Stimulated activated CD4-positive, alpha-beta T cell treated with anti-CD3 and anti-CD28 coated beads, TNF-alpha, amount 100 ng/mL, for 4 hours (primary cell): ENCODE measurements around the gene SKAP1.

Source experiments
- DNase-seq, 3 experiments: peaks; one replicate each; pipeline ENCODE4 v3.0.0-alpha.2; 2020; ENCODE audit warnings: low read depth in 3 of 3

SKAP1 gene

DNA sequence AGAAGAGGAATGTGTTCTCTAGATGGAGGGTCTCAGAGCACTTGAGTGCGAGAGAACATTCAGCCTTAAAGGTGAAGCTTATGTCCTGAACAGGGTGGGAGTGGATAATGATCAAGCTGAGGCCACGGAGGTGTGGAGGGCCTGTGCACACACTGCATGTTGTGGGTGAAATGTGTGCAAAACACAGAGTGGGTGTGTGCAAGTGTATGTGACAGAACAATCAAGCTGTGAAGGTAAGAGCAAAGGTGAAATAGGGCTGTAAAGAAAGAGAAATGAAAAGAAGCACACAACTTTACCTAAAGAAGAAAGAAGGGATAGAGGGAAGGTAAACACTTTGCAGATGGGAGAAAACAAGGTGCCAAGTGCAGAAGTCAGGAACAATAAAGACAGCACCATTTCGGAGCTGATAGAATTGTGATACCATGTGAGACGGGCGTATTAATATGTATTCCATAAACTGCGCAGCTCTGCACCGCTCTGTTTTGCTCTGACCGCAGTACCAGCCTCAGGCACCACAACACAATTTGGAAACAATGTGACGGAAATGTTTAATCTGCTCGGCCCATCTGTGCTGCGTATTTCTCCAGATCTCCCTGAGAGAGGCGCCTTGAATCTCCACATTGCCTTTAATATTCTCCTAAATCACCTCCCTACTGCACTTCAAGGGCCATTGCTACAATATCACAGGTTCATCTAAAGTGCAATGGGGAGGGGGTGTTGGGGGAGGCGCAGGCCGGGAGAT lies 281.8 kb downstream of the SKAP1 start:
- no peak for DNase-seq

DNA sequence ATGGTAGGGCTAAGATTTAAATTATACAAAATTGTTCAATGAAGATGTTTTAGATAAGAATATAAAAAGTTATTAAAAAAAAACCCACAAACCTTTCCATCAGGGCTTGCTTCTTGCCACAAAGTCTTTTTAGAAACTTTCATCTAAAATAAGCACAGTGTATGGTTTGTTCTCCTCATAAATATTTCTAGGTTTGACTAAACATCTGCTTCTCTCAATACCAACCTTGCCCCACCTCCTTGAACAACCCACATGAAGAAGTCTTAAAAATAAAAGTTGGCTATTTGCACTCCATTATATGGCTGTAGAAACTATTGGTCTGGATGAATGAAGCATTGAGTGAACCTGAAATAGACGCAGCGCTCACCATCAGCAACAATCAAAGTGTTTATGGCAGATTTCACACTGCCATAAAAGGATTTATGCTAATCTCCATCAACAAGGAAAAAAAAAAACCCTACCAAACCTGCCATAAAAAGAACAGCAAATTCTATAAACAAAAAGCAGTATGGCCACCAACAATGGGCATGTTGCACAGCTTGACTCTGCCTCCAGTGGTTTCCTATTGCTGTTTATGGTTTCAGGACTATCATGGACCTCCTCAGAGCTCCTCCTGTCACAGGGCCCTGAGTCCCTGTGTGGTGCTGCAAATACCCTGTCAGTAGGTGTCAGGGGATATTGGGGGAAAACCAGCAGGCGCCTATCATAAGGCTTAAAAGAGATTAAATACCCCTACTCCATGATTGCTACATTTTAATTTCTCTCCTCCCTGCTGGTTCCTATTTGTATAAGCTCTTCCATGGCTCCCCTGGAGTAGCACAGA lies 284.8 kb downstream of the SKAP1 start:
- no peak for DNase-seq

DNA sequence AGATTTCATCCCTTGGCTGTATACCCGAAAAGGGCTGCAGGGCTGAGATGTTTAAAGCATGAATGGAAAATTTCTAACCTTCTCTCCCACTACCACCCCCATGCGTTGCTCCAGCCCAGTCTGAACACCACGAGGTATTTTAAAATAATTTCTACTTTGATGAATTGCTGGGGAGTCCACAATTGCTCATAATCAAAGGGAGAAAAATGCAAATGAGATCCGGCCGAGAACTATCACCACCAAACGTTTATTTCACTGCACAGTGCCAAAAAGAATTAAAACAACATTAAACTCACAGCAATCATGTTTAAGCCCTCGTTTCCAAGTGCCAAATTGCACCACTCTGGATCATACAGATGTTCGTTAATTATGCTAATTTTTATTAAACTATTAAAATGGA lies 285.8 kb downstream of the SKAP1 start:
- DNase-seq = no peak

DNA sequence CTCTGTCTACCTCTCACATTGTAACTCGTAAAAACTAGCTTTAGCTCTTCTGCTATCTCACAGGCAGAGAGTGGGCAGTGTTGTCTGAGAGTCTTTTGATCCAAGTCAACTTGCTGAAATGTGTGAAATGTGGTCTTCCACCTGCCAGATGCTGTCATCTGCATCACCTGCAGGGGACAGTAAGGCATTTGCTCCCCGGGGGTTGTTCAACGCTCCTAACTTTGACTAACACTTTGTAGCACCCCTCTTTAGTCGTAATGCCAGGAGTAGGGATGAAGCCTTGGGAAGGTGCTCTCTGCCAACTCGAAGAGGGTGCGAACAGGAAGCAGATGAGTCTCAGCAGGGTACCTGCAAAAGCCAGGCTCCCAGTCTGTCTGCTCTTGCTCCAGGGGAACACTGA lies 286.4 kb downstream of the SKAP1 start:
- DNase-seq = no peak

DNA sequence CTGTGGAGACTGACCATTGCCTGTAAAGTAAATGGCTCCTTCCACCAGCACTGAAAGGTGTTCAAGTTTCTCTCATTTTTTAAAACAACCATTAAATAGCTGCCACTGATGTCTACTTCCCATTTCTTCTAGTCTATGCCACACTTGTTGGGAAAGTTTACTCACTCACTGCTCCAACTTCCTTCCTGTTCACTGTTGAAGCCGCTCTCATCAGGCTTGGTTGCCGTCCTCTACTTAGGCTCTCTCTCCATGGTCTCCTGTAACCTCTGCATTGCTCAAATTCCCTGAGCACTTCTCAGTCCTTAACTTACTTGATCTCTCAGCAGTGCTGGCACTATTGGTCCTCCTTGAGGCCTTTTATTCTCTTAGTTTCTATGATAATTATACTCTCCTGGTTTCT lies 290.1 kb downstream of the SKAP1 start:
- DNase-seq = no peak

DNA sequence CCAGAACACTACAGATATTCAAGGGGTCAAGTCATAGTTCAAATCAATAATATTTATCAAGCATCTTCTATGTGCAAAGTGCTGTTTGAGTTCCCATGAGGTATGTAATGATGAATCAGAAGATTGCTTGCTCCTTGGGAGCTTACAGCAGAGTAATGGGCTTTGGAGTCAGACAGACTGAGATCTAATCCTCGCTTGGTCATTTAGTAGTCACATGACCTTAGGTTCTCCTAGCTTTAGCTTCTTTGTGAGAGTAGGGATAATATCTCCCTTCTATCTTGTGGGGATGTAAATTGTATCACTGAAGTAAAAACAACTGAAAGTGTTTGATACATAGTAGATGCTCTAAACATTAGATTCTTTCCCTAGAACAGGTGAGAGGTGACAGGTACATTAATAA lies 292.4 kb downstream of the SKAP1 start:
- DNase-seq = no peak

DNA sequence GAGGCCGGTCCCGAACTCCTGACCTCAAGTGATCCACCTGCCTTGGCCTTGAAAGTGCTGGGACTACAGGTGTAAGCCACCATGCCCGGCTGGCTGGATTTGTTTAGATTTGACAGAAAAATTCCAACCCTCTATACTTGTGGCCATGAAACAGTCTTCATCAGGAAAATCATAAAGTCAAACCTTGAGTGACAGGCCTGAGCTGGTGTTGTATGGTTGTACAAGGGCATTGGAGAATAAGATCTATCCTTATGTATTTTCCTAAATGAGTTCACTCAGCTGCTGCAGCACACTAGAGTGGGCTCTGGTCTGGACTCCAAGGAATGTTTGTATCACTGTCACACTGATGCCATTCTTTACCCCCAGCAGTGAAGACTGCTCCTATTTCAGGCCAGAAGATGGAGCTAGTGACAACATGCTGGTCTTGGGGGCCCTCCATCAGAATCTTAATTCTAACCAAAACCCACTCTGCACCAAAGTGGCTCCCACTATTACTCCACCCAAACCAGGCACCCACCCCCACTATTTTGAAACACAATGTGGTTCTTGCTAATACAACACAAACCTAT lies 295.0 kb downstream of the SKAP1 start:
- DNase-seq = no peak

DNA sequence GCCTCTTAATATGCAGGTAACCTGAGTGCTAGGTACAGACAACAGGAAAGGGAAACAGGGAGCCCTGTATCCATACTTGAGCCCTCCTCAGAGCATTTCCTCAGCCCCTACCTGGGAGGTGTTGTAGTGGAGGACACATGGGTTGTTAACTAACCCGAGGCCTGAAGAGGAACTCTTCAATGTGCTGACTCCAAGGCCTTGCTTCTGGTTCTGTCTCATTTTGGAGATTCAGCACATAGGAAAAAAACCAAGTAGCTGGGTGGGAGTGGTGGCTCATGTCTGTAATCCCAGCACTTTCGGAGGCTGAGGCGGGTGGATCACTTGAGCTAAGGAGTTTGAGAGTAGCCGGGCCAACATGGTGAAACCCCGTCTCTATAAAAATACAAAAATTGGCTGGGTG lies 297.6 kb downstream of the SKAP1 start:
- DNase-seq = no peak

DNA sequence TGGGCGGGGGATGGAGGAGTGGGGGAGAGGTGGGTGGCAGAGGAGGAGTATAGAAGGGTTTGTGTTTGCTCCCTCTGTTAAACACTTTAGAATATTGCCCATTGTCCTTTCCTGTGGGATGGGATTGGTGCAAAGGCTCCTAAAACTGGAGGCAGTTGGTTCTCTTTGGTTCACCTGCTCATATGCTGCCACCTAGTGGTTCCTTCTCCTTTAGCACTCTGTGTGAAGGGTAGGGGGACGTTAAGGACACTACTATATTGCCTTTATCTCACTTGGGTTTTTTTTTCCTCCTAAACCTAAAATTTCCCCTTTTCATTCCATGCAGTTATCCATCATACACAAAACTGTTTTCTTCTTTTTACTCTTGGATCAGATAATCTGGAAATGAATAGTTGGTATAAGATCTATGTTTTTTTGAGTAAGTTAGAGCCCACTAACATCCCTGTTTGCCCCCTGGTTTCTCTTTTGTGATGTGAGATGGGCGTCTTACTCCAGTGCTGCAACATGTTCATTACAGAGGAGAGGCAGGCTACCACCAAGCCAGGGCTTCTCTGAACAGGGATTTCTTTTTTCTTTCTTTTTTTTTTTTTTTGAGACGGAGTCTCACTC lies 298.7 kb downstream of the SKAP1 start:
- peak in 2 of 3 experiments; percentile 10 to 26 for DNase-seq

DNA sequence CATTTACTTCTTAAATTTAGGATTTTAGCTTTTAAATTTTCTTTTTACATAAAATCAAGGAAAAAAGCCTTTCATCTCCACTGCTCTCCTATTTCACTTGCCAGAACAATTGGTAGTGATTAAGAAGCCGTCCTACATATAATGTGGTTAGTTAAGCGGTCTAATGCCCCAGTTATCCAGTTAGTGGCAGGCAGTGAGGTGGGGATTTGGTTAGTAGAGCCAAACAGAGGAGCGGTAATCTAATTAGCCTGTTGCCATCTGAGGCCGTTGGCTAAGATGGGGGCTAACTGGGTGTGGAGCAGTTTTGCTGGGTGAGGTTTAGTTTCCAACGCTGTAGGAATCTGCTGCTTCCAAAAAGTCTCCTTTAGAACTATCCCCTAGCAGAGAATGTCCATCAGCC lies 300.0 kb downstream of the SKAP1 start:
- no peak for DNase-seq

DNA sequence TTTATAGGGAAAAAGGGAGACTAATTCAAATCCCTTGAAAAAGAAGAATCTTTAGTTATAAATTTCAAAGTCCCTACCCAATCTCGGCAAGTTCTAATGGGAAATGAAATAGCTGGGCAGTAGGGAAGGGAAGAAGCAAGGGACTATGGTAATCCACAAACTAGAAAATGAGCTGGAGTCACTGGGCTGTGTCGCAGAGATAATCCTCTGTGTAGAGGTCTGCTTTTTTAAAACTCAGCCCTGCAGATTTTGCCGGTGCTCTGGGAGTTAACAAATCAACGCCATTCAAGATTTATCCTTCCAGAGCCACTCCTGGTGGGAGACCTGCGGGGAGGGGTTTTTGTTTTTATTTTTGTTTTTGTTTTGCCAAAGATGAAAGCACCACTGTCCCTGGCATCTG lies 301.6 kb downstream of the SKAP1 start:
- DNase-seq = no peak

DNA sequence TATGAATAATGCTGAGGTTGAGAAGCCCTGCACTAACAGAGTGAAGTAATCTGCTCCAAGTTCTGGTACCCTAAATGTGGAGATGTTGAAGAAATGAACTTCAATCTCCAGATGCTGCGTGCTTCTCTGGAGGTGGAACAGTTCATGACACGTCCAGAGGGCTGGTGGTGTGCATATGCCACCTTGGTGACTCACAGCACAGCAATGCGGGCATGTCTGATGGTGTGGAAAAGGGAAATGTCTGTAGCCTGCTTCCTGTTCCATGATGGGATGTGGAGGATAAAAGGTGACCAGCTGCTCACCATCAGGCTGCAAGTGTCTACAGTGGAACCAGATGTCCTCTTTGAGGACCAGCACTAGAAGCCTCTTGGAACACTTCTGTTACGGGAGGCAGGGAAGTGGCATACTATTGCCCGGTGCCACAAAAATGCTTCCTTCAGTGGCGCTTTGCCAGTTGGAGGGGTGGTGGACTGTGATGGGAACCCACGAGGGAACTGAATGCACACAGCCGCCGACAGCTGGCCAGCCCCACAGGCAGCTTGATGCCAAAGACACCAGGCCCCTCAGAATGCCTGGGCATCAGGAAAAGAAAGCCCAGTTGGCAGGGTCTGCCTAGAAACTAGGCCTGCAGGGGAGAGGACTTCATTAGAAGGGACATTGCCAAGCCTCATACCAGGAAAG lies 302.5 kb downstream of the SKAP1 start:
- no peak for DNase-seq

DNA sequence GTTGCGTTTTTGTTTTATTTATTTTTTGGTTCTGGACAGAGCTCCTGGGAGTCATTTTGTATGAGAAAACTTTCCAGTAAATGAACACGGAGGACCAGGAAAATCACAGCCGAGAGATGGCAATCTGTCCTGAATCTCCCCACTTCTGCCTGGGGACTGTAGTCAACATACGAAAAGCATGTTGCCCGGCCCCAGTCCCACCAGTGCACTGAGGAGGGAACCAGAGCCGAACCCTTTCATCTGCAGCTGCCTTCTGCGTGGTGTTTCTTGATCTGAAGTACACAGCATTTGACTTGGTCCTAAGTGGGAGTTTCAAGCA lies 303.5 kb downstream of the SKAP1 start:
- no peak for DNase-seq

DNA sequence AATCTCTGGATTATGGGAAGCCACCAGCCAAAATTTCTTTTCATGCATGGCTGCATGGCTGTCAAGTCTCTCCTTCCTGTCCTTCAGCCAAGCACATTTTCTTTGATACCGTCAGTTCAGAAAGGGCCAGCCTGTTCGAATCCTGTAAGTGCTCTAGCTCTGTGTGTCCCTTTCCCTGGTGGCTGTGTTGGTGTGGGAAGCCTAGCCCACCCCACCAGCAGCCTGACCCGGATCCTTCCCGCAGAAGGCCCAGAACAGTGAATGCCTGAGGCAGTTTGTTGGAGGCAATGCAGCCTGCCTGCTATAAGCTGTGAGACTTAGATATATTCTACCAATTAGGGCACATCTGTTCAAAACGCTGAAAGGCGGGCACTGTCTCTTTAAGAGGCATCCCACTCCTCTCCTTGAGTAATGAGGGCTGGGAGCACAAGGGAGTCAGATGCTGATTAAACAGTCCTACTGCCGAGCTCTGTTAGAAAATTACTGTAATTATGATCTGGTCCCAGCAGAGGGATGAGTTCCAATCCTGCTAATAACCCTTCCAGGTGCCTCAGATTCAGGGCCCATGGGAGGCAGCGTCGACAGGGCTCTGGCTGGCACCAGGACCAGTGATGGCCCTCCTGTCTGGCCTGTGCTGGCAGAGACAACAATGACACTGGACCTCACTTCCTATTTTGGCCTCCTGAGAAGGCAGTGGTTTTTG lies 304.0 kb downstream of the SKAP1 start:
- no peak for DNase-seq

DNA sequence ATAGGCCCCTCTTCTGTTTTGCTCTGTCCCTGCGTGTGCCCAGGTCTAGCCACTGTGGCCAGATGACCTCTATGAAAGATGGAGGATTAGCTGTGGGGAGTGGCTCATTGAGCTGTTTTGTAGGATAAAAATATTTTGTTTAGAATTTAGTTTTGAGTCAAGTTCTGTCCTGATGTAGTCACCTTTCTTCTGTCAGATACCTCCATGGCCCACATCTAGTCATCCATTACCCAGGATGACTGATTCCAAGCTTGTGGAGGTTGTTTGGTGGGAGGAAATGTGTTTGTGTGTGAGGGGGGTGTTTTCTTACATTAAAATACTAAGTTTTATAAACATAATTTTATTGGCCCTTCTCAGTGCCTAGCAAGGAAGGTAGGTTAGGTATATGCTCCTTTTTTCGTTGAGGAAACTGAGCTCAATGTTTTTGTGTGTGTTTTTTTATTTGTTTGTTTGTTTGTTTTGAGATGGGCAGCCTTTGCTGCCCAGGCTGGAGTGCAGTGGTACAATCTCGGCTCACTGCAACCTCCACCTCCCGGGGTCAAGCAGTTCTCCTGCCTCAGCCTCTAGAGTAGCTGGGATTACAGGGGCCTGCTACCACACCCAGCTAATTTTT lies 306.1 kb downstream of the SKAP1 start:
- no peak for DNase-seq

DNA sequence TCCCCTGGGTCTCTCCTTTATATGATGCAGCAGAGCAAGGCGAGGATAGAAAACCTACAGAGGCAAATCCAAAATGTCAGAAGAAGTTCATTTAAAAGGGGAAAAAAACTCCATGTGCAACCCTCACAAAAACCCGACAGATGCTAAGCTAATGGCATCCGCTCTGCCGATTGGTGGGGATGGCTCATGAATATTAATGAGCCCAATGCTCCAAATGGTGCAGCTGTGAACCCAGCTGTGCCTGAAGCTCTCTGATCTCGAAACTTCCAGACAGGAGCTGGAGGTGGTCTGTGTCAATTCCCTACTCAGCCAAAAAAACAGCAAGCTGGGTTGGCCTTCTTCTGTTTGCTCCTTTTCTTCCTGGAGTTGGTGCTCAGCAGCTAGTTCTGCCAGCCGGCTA lies 306.9 kb downstream of the SKAP1 start:
- DNase-seq = no peak

DNA sequence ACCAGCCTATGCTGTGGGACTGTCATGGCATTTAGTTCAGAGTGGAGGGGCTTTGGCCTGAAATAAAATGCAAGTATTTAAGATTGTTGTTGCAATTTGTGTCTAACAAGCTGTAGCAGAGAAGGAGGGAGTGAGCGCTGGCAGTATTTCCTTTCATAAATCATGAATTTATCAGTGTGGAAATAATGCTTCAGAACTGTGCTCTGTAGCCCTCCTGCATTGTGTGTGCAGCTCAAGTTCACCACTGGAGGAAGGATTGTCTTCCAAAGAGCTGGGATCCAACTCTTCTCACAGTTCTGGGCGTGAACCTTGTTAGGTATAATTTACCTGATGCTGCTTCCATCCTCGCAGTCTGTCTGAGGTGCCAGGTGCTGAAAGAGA lies 307.4 kb downstream of the SKAP1 start:
- DNase-seq = no peak

DNA sequence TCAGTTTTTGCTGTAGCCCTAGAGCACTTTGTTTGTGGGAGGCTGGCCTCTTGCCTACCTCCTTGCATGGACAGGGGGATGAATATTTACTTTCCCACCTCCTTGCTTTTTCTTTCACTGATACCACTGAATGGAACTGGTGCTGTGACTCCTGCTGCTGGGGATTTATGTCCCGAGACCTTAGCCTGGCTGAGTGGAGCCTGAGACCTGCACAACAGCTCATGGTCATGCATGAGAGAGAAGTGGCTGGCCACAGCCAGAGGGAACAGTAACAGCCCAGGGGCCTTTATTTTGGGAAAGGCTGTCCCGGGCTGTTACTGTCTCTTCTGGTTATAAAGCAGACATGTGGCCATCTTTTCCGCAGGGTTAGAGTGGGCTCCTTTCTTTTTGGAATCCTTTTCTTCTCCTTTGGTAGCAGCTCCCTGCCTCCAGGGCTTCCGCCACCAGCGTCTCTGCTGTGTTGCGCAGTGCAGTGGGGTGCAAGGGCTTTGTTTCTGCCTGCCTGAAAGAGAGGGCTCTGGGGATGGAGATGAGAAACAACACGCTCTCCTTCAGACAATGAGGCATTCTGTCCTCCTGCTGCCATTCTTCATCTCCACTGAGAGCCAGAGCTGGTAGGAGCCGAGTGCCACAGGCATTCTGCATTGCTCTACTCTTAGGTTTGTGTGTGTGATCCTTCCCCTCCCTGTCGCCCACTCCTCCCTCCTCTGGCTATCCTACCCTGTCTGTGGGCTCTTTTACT lies 307.9 kb downstream of the SKAP1 start:
- no peak for DNase-seq

DNA sequence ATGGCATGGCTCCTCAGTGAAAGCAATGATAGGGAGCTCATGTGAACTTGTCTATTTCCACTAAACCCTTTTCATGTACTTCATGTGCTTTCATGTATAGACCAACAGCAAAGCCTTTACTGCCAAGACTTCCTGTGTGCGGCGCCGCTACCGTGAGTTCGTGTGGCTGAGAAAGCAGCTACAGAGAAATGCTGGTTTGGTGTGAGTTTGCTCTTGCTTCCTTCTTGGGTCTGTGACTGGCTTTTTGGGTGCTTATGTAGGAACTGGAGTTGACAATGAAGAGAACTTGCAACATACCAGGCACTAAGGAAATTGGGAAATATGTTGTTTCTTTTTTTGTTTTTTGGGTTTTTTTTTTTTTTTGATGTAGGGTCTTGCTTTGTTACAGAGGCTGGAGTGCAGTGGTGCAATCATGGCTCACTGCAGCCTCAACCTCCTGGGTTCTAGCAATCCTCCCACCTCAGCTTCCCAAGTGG lies 316.8 kb downstream of the SKAP1 start:
- DNase-seq = peak in 1 of 3 experiments; percentile 26

DNA sequence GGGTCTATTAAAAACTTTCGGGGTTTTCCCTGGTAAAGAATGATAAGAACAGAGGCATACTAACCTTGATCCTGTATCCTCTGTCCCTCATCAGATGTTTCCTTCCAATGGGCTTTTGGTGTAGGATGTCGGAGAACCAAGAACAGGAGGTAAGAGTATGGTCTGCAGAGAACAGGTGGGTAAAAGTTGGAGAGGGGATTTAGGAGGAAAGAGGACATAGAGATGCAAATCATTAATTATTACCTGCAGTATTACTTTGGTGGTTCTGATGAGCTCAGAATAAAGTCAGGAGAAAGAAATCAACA lies 318.1 kb downstream of the SKAP1 start:
- no peak for DNase-seq
